Prostate gland (tissue), 2 donors: Measurements from ENCODE around the gene HOXA7.

Experiments used
- CTCF ChIP-seq, 4 experiments: fragments of 200-600 bp in 2 of 4; fragments of 450-650 bp in 2 of 4; sonication (generic) in 2 of 4; IDR thresholded peaks; 1 replicate in 3 of 4; 2 replicates in 1 of 4; pipeline ENCODE4 v1.5.1; 2016 to 2019; ENCODE audit warnings: antibody characterized with exemption in 4 of 4, mild to moderate bottlenecking in 2 of 4, moderate library complexity in 2 of 4
- POLR2AphosphoS5 ChIP-seq: sonication (generic); formaldehyde crosslinking; IDR thresholded peaks from one replicate; pipeline ENCODE4 v1.6.1; 2017; ENCODE audit warnings: antibody characterized with exemption

DNA sequence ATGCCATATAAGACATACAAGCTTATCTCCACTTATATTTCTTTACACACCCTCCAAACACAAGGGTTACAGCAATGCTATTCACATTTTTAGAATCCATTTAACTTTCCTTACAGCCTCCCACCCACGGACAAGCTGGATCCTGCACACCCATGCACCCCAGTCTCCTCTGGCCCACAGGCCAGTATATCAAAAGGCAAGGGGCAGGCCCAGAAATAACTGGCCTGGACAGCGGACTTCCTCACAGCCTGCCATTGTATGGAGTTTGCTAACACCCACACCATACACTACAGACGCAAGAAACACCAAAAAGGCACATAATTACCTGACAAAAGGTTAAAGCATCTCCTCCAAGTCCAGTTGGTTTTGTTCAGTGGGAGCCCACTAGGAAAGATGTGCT lies 37.9 kb downstream of the HOXA7 start:
- TF ChIP-seq POLR2AphosphoS5 (no peak), CTCF (IDR thresholded peaks at IDR 0.05) (no peak)
